A549 (cell line): ENCODE results near the gene BAG3. TPM values are rescaled to one million over a fixed set of nuclear protein-coding genes. Genes with fewer than 3 reads are reported as not detected.

Experiments used
- ATAC-seq, 2 experiments: fragments of 200-7000 bp in 1 of 2; fragments of >200 bp in 1 of 2; cut with Nextera tagmentation in 1 of 2; cut with Tn5 transposase in 1 of 2; 3 replicates each; pipeline versions ENCODE4 v1.8.0 to v1.9.1; 2018 to 2020; ENCODE audit warnings: mild to moderate bottlenecking in 1 of 2, moderate library complexity in 1 of 2
- CTCF ChIA-PET: fragments of 300-600 bp; sonication (Branson Sonifier 250); formaldehyde crosslinking; extraction: SDS; loops from one replicate; lab custom pipeline; 2021; ENCODE audit warnings: antibody characterized with exemption, inconsistent platforms; lab: Yijun Ruan, JAX
- POLR2A ChIA-PET: fragments of 350-600 bp; formaldehyde crosslinking; extraction: SDS; loops from one replicate; lab custom pipeline; 2021; ENCODE audit warnings: antibody characterized with exemption, inconsistent platforms; lab: Yijun Ruan, JAX
- DNase-seq, 2 experiments: peaks; one replicate each; pipeline versions ENCODE4 v3.0.0 to v3.0.0-alpha.2; 2011 to 2016; ENCODE audit warnings: low read depth in 1 of 2, low spot score in 1 of 2
- FAIRE-seq: peaks from 2 replicates; lab custom pipeline; 2011; peaks lifted over from hg19 to GRCh38; lab: Jason Lieb, UNC
- H3K27ac ChIP-seq, 2 experiments: fragments of >200 bp; sonication (Bioruptor Twin); formaldehyde crosslinking; 3 replicates each; pipeline ENCODE4 v1.5.1; 2016 to 2017
- H3K4me1 ChIP-seq: fragments of >200 bp; sonication (Bioruptor Twin); formaldehyde crosslinking; 3 replicates; pipeline ENCODE4 v1.6.1; 2016
- H3K4me2 ChIP-seq: fragments of >200 bp; sonication (Bioruptor Twin); formaldehyde crosslinking; 3 replicates; pipeline ENCODE4 v1.6.1; 2016
- H3K4me3 ChIP-seq: fragments of >200 bp; sonication (Bioruptor Twin); formaldehyde crosslinking; 3 replicates; pipeline ENCODE4 v1.5.1; 2016
- H3K9me3 ChIP-seq: fragments of >200 bp; sonication (Bioruptor Twin); formaldehyde crosslinking; 3 replicates; pipeline ENCODE4 v1.6.1; 2016
- BCL3 ChIP-seq: fragments of >200 bp; sonication (Bioruptor Twin); formaldehyde crosslinking; IDR thresholded peaks from 3 replicates; pipeline ENCODE4 v1.6.1; 2016
- CBX2 ChIP-seq: fragments of 200-600 bp; sonication (generic); IDR thresholded peaks from 2 replicates; pipeline ENCODE4 v1.6.1; 2016; ENCODE audit warnings: low read depth, mild to moderate bottlenecking, borderline replicate concordance
- CHD4 ChIP-seq: fragments of 200-600 bp; sonication (generic); IDR thresholded peaks from 2 replicates; pipeline ENCODE4 v1.6.1; 2016; ENCODE audit warnings: antibody characterized with exemption, mild to moderate bottlenecking, borderline replicate concordance
- EP300 ChIP-seq, 2 experiments: fragments of >200 bp; sonication (Bioruptor Twin); formaldehyde crosslinking; IDR thresholded peaks; 2 replicates in 1 of 2; 3 replicates in 1 of 2; pipeline ENCODE4 v1.6.1; 2016 to 2017
- ESRRA ChIP-seq: fragments of 150-350 bp; IDR thresholded peaks from 2 replicates; pipeline ENCODE4 v1.6.1; 2014; ENCODE audit warnings: mild to moderate bottlenecking, low read length, borderline replicate concordance
- FOSB ChIP-seq: fragments of 250-450 bp; sonication (Bioruptor Pico); IDR thresholded peaks from 2 replicates; pipeline ENCODE4 v1.5.0; 2020; ENCODE audit warnings: mild to moderate bottlenecking, moderate library complexity
- FOSL2 ChIP-seq, 2 experiments: fragments of 450-650 bp in 1 of 2; fragments of >200 bp in 1 of 2; sonication (Bioruptor Twin) in 1 of 2; formaldehyde crosslinking; IDR thresholded peaks; 2 replicates each; pipeline versions ENCODE4 v1.5.0 to v1.6.1; 2016 to 2020; ENCODE audit warnings: mild to moderate bottlenecking in 1 of 2, moderate library complexity in 1 of 2
- FOXS1 ChIP-seq: fragments of 250-450 bp; sonication (Bioruptor Pico); IDR thresholded peaks from 2 replicates; pipeline ENCODE4 v1.5.0; 2020; ENCODE audit warnings: mild to moderate bottlenecking, moderate library complexity
- HOXB5 ChIP-seq: fragments of 250-450 bp; sonication (Bioruptor Pico); IDR thresholded peaks from 2 replicates; pipeline ENCODE4 v1.5.0; 2020; ENCODE audit warnings: mild to moderate bottlenecking, moderate library complexity
- JUN ChIP-seq, 2 experiments: fragments of >200 bp; sonication (Bioruptor Twin); formaldehyde crosslinking; IDR thresholded peaks; 2 replicates in 1 of 2; 3 replicates in 1 of 2; pipeline ENCODE4 v1.6.1; 2016 to 2017
- JUNB ChIP-seq: fragments of >200 bp; sonication (Bioruptor Twin); formaldehyde crosslinking; IDR thresholded peaks from 2 replicates; pipeline ENCODE4 v1.6.1; 2016
- KDM5A ChIP-seq: fragments of 200-600 bp; sonication (generic); IDR thresholded peaks from 2 replicates; pipeline ENCODE4 v1.6.1; 2016; ENCODE audit warnings: antibody characterized with exemption, mild to moderate bottlenecking
- NR3C1 ChIP-seq: fragments of >200 bp; sonication (Bioruptor Twin); formaldehyde crosslinking; IDR thresholded peaks from 3 replicates; pipeline ENCODE4 v1.6.1; 2017
- POLR2A ChIP-seq: IDR thresholded peaks from 2 replicates; pipeline ENCODE4 v1.6.1; 2012; ENCODE audit warnings: mild to moderate bottlenecking, low read length
- RAD21 ChIP-seq, 2 experiments: fragments of >200 bp in 1 of 2; sonication (Bioruptor Twin) in 1 of 2; formaldehyde crosslinking in 1 of 2; IDR thresholded peaks in 1 of 2; conservative IDR thresholded peaks in 1 of 2; 2 replicates in 1 of 2; 3 replicates in 1 of 2; pipeline ENCODE4 v1.6.1; 2012 to 2018; ENCODE audit warnings: inconsistent platforms in 1 of 2
- RCOR1 ChIP-seq: fragments of 150-350 bp; IDR thresholded peaks from 2 replicates; pipeline ENCODE4 v1.6.1; 2014; ENCODE audit warnings: antibody characterized with exemption, low read length, low read depth
- RNF2 ChIP-seq: fragments of 200-600 bp; sonication (generic); IDR thresholded peaks from 2 replicates; pipeline ENCODE4 v1.6.1; 2016; ENCODE audit warnings: low read depth, mild to moderate bottlenecking, antibody characterized with exemption, moderate library complexity, borderline replicate concordance
- SMC3 ChIP-seq: fragments of >200 bp; sonication (Bioruptor Twin); formaldehyde crosslinking; IDR thresholded peaks from 3 replicates; pipeline ENCODE4 v1.6.1; 2018; ENCODE audit warnings: inconsistent platforms
- TP53 ChIP-seq: fragments of 250-450 bp; sonication (Bioruptor Pico); IDR thresholded peaks from 2 replicates; pipeline ENCODE4 v1.5.0; 2021; ENCODE audit warnings: mild to moderate bottlenecking, moderate library complexity
- WGBS: methylation state at CpG from one replicate; pipeline ENCODE4 v1.1.6; 2017; ENCODE audit errors: missing lambda C conversion rate; 5-methylcytosine and 5-hydroxymethylcytosine counted together
- polyA plus RNA-seq, 4 experiments: library from polyadenylated mRNA; depleted of rRNA in 3 of 4; stranded (reverse); fragments of >200 nt; fragmentation: RNase III in 1 of 4; extraction: RNeasy Plus Mini Kit Qiagen cat#74134 plus additional on column Dnase treatment in 1 of 4; gene quantifications; 2 replicates in 3 of 4; 3 replicates in 1 of 4; pipeline ENCODE4 v1.2.3, GENCODE V29; 2011 to 2017
- TF ChIP-seq, protein P1 (sequence below): fragments of >200 bp; sonication (Bioruptor Twin); formaldehyde crosslinking; IDR thresholded peaks from 2 replicates; pipeline ENCODE4 v1.6.1; 2016

Gene BAG3
- polyA plus RNA-seq, 2 of the 4 experiments (the other 2 are of a cell fraction), result 10.7 to 58.4 TPM

DNA sequence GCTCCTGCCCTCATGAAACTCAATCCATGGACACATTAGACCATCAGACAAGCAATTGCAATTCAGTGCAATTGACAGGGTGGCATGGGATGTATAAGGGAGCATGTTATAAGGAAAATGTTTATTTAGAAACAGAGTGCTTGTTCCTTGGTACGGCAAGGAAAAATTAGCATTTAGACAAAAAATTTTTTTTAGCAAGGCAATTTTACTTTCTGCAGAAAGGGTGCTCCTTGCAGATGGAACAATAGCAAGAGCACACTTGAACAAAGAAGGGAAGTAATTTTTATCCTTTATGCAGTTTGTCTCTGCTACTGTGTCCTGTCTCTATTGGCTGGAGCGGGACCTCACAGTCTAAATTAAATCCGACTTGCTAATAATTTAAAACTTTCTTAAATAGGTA, 6.2 kb upstream of the BAG3 start:
- Histone ChIP-seq H3K9me3 (no peaks in the 10 kb centered on the region), H3K4me2 (no peak overlapping the region), H3K4me1 (no peaks in the 10 kb centered on the region), H3K4me3 (no peak overlapping the region), H3K27ac (no peak overlapping the region)
- WGBS, result 71% methylated on average over 3 of the region's 3 CpGs
- no peak for FAIRE-seq
- DNase-seq, result no peak
- TF ChIP-seq BCL3, result no peak
- TF ChIP-seq CHD4, result no peak
- TF ChIP-seq FOSB (CRISPR knock-in tag), result no peak
- TF ChIP-seq, protein P1, sequence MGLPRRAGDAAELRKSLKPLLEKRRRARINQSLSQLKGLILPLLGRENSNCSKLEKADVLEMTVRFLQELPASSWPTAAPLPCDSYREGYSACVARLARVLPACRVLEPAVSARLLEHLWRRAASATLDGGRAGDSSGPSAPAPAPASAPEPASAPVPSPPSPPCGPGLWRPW, result no peak
- TF ChIP-seq EP300 (IDR thresholded peaks at IDR 0.05), result no peak
- no peak for TF ChIP-seq TP53 (CRISPR knock-in tag)
- CTCF ChIA-PET, result interaction anchor here (1.1 to 2.6 kb wide), 3 partner anchors 18 to 36 kb away, joined by 4 to 23 read pairs (median 7); no protein-coding TSS in a partner anchor
- POLR2A ChIA-PET, result no interaction called here
- ATAC-seq, result no peak

- Histone ChIP-seq H3K27ac (peak overlapping the region in 1 of 2 experiments; percentile 89; a peak in 2 of 6 replicates), H3K4me1 (peaks cover 18% of the 10 kb centered on the region), H3K4me3 (no peak overlapping the region), H3K4me2 (peak overlapping the region; percentile 75), H3K9me3 (no peaks in the 10 kb centered on the region)
- DNase-seq (no peak), ATAC-seq (no peak), FAIRE-seq (no peak)
- 90% methylated on average over 1 of the region's 1 CpG for WGBS
- POLR2A ChIA-PET, result no interaction called here
- CTCF ChIA-PET, result interaction anchor here (0.8 to 1.5 kb wide), 6 partner anchors 17 to 156 kb away, joined by 3 to 4 read pairs (median 3); no protein-coding TSS in a partner anchor
- TF ChIP-seq CBX2, result no peak
- no peak for TF ChIP-seq HOXB5 (CRISPR knock-in tag)
- no peak for TF ChIP-seq KDM5A
- no peak for TF ChIP-seq RNF2
- no peak for TF ChIP-seq ESRRA
- no peak for TF ChIP-seq JUNB
- no peak for TF ChIP-seq NR3C1
Observed at GRCh38 chr10:119650062-119650461, 1.1 kb upstream of the BAG3 start.

- peak; percentile 18 to 38 for ATAC-seq
- H3K9me3 ChIP-seq, result no peaks in the 10 kb centered on the region
- peak overlapping the region; percentile 89 to 96 for H3K27ac ChIP-seq
- peak overlapping the region; percentile 88 for H3K4me3 ChIP-seq
- FAIRE-seq, result no peak
- 4% methylated on average over 15 of the region's 107 CpGs for WGBS
- DNase-seq, result no peak
- H3K4me2 ChIP-seq, result peak overlapping the region; percentile 79
- POLR2A ChIA-PET, result interaction anchor here (0.5 to 1.4 kb wide), 21 partner anchors 9 to 221 kb away, joined by 3 to 17 read pairs (median 4); partner anchors contain the start of genes INPP5F, MCMBP, RGS10 and TIAL1
- TF ChIP-seq POLR2A (peak; percentile 45), RAD21 (conservative IDR thresholded peaks at IDR 0.05 in 1 of 2, IDR thresholded peaks at IDR 0.05 in 1 of 2) (peak in 1 of 2 experiments; percentile 0; a peak in 1 of 5 replicates), RCOR1 (no peak), FOSL2 (IDR thresholded peaks at IDR 0.05) (no peak), FOSL2 (CRISPR knock-in tag; IDR thresholded peaks at IDR 0.05) (no peak), JUNB (no peak), JUN (IDR thresholded peaks at IDR 0.05) (peak in 1 of 2 experiments; percentile 64; a peak in 2 of 5 replicates), FOXS1 (CRISPR knock-in tag) (no peak), SMC3 (no peak)
- H3K4me1 ChIP-seq, result peaks cover 35% of the 10 kb centered on the region
- CTCF ChIA-PET, result interaction anchor here (0.8 to 8.3 kb wide), 8 partner anchors 13 to 83 kb away, joined by 3 to 69 read pairs (median 4); no protein-coding TSS in a partner anchor
Observed at GRCh38 chr10:119651514-119652360, 557 bp downstream of the BAG3 start.
